Measurements from ENCODE around the gene F12. TPM values are rescaled to one million over a fixed set of nuclear protein-coding genes. Genes with fewer than 3 reads are reported as not detected.

Gene F12
- 2.0 TPM in 1 of 2 replicates, not detected in the other for total RNA-seq (ENCODE audit: low replicate concordance)

DNA sequence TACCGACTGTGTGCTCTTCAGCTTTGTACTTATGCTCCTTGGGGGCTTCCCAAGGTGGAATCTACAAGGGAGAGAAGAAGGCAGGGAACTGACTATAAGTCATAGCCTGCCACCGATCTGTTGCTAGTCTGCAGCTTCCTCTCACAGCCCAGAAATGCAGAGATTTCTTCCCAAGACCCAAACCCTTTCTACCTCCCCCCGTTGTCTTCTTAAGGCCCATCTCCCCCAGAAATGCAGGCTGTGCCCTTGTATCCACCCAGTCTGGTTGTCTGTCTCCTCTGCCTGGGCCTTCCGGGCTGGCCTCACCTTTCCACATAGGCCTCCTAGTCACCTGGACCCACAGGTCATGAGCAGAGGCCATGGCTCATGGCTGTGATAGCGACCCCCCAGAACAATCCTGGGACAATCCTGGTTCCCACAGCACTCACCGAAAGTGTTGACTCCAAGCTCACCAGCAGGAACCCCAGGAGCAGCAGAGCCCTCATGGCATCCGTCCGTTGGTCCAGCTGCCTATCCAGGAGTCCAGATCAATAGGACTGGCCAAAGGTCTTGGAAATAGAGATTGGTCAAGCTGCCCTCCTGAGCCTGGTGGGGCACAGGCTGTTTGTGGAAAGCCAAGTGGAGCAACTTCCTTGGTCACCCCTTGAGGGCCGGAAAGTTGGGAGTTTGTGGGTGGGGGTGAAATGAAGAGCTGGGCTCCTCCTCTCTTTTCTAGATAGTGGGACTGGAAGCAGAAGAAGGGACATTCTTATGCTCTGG, at the start of gene F12:
F12 (minus strand) TSS at position 522 of the 759 bp plus-strand sequence; CDS start at position 485, 37 bp downstream.
- Histone ChIP-seq H3K79me2 (ENCODE audit: low read depth) (no peaks in the 10 kb centered on the region), H3K9ac (no peak within 1 kb of the TSS), H3K27me3 (peaks cover 68% of the 10 kb centered on the region), H4K20me1 (ENCODE audit: low read depth) (no peaks in the 10 kb centered on the region), H2AFZ (replicated peaks) (no peak within 1 kb of the TSS), H3K9me3 (ENCODE audit: low read depth) (no peaks in the 10 kb centered on the region), H3K4me1 (peaks cover 2% of the 10 kb centered on the region), H3K36me3 (no peaks in the 10 kb centered on the region), H3K4me2 (no peak within 1 kb of the TSS), H3K27ac (no peak within 1 kb of the TSS), H3K4me3 (no peak within 1 kb of the TSS), H3F3A (ENCODE audit: low read depth) (peaks cover 9% of the 10 kb centered on the region)
- H3K36me3 Mint-ChIP-seq, result no peaks in the 10 kb centered on the region
- no peaks in the 10 kb centered on the region for H3K9me3 Mint-ChIP-seq
- no peak within 1 kb of the TSS for H3K4me3 Mint-ChIP-seq
- no peak for TF ChIP-seq EZH2 (IDR thresholded peaks at IDR 0.05)
- no peak for TF ChIP-seq EZH2phosphoT487 (IDR thresholded peaks at IDR 0.05)
- TF ChIP-seq, protein P1, sequence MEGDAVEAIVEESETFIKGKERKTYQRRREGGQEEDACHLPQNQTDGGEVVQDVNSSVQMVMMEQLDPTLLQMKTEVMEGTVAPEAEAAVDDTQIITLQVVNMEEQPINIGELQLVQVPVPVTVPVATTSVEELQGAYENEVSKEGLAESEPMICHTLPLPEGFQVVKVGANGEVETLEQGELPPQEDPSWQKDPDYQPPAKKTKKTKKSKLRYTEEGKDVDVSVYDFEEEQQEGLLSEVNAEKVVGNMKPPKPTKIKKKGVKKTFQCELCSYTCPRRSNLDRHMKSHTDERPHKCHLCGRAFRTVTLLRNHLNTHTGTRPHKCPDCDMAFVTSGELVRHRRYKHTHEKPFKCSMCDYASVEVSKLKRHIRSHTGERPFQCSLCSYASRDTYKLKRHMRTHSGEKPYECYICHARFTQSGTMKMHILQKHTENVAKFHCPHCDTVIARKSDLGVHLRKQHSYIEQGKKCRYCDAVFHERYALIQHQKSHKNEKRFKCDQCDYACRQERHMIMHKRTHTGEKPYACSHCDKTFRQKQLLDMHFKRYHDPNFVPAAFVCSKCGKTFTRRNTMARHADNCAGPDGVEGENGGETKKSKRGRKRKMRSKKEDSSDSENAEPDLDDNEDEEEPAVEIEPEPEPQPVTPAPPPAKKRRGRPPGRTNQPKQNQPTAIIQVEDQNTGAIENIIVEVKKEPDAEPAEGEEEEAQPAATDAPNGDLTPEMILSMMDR (IDR thresholded peaks at IDR 0.05), result no peak
- H3K4me1 Mint-ChIP-seq, result peaks cover 9% of the 10 kb centered on the region
- no peak within 1 kb of the TSS for H3K27ac Mint-ChIP-seq
- H3K27me3 Mint-ChIP-seq (ENCODE audit: insufficient read depth, low read depth), result peaks cover 33% of the 10 kb centered on the region
- DNase-seq (ENCODE audit: low spot score), result no peak

DNA sequence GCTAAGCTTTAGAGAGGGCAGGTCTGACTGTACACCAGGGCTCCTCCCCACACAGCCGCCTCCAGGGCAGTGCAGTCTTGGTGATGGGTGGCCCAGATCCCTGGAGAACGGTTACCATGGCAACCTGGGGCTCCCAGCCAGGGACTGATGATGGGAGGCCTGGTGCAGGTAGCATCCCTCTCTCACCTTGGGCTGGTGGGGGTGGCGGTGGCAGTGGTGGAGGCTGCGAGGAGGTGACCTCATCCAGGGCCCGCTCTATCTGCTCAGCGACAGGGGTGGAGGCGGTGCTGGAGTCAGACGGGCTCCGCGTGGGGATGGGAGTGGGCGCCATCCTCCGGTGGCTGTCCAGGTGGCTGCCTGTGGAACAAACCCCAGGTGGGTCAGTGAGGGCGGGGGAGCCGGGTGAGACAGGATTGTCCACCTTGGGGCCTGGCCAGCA, 49.6 kb upstream of the F12 start:
- H3K4me3 ChIP-seq, result no peak overlapping the region
- H3K4me2 ChIP-seq, result no peak overlapping the region
- no peak overlapping the region for H3K4me3 Mint-ChIP-seq
- H3F3A ChIP-seq (ENCODE audit: low read depth), result peaks cover 83% of the 10 kb centered on the region
- H3K36me3 Mint-ChIP-seq, result peaks cover 24% of the 10 kb centered on the region
- H3K79me2 ChIP-seq (ENCODE audit: low read depth), result peaks cover 24% of the 10 kb centered on the region
- no peak overlapping the region for H2AFZ ChIP-seq (replicated peaks)
- H3K9me3 Mint-ChIP-seq, result no peaks in the 10 kb centered on the region
- H3K9ac ChIP-seq, result no peak overlapping the region
- peaks cover 7% of the 10 kb centered on the region for H3K36me3 ChIP-seq
- H3K27ac Mint-ChIP-seq, result no peak overlapping the region
- peaks cover 4% of the 10 kb centered on the region for H3K27me3 Mint-ChIP-seq (ENCODE audit: insufficient read depth, low read depth)
- H3K4me1 ChIP-seq, result peaks cover 10% of the 10 kb centered on the region
- no peaks in the 10 kb centered on the region for H3K9me3 ChIP-seq (ENCODE audit: low read depth)
- H3K27ac ChIP-seq, result no peak overlapping the region
- peaks cover 56% of the 10 kb centered on the region for H4K20me1 ChIP-seq (ENCODE audit: low read depth)
- DNase-seq (ENCODE audit: low spot score), result peak; percentile 49
- H3K4me1 Mint-ChIP-seq, result peaks cover 30% of the 10 kb centered on the region
- H3K27me3 ChIP-seq, result no peaks in the 10 kb centered on the region
- no peak for TF ChIP-seq EZH2phosphoT487 (IDR thresholded peaks at IDR 0.05)
- TF ChIP-seq EZH2 (IDR thresholded peaks at IDR 0.05), result no peak
- TF ChIP-seq, protein P1 (IDR thresholded peaks at IDR 0.05), result no peak

DNA sequence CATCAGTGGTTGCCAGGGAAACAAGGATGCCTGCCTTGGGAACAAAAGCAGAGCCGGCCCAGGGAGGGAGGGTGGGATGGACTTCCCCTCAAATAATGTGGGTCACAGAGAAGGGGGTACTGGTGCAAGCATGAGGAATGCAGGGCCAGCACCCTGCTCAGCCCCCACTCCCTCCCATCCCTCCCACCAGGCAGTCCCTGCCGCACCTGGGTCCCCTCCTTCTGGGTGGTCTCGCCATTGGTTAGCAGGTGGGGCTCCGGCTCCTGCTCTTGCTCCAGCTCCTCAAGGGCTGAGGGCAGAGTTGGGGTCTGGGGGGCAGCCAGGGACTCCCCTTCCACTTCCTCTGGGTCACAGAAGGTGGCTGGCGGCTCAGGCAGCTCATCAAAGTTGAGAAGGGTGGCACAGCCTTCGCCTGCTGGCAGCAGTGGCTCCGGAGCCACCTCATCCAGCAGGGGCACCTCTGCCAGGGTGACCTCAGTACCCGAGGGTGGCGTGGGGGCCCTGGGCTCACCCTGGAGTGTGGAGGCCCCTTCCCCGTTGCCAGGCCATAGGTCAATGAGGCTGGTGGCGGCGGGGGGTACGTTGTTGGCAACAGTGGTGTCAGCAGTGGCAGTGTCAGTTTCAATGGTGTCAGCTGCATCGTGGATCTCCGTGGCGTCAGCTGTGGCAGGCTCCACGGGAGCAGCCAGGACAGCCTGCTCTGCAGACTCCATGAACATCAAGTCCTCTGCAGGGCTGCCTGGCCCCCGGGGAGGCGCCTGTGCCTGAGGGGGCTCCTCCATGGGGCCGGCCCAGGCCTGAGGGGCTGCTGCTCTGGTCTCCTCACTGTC, 48.7 kb upstream of the F12 start:
- peaks cover 14% of the 10 kb centered on the region for H3K4me1 ChIP-seq
- Mint-ChIP-seq H3K27ac (peak overlapping the region; percentile 69), H3K27me3 (ENCODE audit: insufficient read depth, low read depth) (peaks cover 11% of the 10 kb centered on the region), H3K4me3 (peak overlapping the region; percentile 77), H3K4me1 (peaks cover 39% of the 10 kb centered on the region), H3K36me3 (peaks cover 17% of the 10 kb centered on the region), H3K9me3 (no peaks in the 10 kb centered on the region)
- H2AFZ ChIP-seq (replicated peaks), result no peak overlapping the region
- peaks cover 76% of the 10 kb centered on the region for H3F3A ChIP-seq (ENCODE audit: low read depth)
- H3K9me3 ChIP-seq (ENCODE audit: low read depth), result no peaks in the 10 kb centered on the region
- H3K36me3 ChIP-seq, result peaks cover 4% of the 10 kb centered on the region
- peaks cover 65% of the 10 kb centered on the region for H4K20me1 ChIP-seq (ENCODE audit: low read depth)
- DNase-seq (ENCODE audit: low spot score), result no peak
- H3K4me2 ChIP-seq, result no peak overlapping the region
- H3K27ac ChIP-seq, result no peak overlapping the region
- peaks cover 19% of the 10 kb centered on the region for H3K79me2 ChIP-seq (ENCODE audit: low read depth)
- no peak overlapping the region for H3K4me3 ChIP-seq
- H3K9ac ChIP-seq, result no peak overlapping the region
- TF ChIP-seq EZH2phosphoT487 (IDR thresholded peaks at IDR 0.05), result no peak
- TF ChIP-seq, protein P1 (IDR thresholded peaks at IDR 0.05), result no peak
- no peak for TF ChIP-seq EZH2 (IDR thresholded peaks at IDR 0.05)
- no peaks in the 10 kb centered on the region for H3K27me3 ChIP-seq

Measured in neural progenitor cell (in vitro differentiated cells).